Thyroid gland (tissue), 4 donors: Measurements from ENCODE around the gene ZNF415.

Source experiments
- POLR2A ChIP-seq, 2 donors: fragments of 450-650 bp; IDR thresholded peaks; one replicate each; pipeline ENCODE4 v1.6.1; 2017; ENCODE audit warnings: antibody characterized with exemption in 2 of 2, mild to moderate bottlenecking in 2 of 2, moderate library complexity in 1 of 2
- TF ChIP-seq, protein P1 (sequence below), 6 experiments: fragments of 200-600 bp in 3 of 6; fragments of 450-650 bp in 3 of 6; sonication (generic) in 3 of 6; IDR thresholded peaks; one replicate each; pipeline ENCODE4 v1.5.1; 2016 to 2019; ENCODE audit warnings: antibody characterized with exemption in 6 of 6, mild to moderate bottlenecking in 2 of 6, inconsistent platforms in 1 of 6, moderate library complexity in 1 of 6

- TF ChIP-seq, protein P1, sequence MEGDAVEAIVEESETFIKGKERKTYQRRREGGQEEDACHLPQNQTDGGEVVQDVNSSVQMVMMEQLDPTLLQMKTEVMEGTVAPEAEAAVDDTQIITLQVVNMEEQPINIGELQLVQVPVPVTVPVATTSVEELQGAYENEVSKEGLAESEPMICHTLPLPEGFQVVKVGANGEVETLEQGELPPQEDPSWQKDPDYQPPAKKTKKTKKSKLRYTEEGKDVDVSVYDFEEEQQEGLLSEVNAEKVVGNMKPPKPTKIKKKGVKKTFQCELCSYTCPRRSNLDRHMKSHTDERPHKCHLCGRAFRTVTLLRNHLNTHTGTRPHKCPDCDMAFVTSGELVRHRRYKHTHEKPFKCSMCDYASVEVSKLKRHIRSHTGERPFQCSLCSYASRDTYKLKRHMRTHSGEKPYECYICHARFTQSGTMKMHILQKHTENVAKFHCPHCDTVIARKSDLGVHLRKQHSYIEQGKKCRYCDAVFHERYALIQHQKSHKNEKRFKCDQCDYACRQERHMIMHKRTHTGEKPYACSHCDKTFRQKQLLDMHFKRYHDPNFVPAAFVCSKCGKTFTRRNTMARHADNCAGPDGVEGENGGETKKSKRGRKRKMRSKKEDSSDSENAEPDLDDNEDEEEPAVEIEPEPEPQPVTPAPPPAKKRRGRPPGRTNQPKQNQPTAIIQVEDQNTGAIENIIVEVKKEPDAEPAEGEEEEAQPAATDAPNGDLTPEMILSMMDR (IDR thresholded peaks at IDR 0.05) = no peak
- no peak for TF ChIP-seq POLR2A (IDR thresholded peaks at IDR 0.05)
Observed at GRCh38 chr19:53165691-53166091, 33.0 kb upstream of the ZNF415 start.
